ENCODE measurements around the gene ADPRM. TPM values are rescaled to one million over a fixed set of nuclear protein-coding genes. Genes with fewer than 3 reads are reported as not detected.

The ADPRM gene
- total RNA-seq, 4 donors from 2014 or later: 2.8 to 16.2 (median 6.1) TPM

GRCh38 chr17:10651927-10652326 lies 45.5 kb upstream of the ADPRM start:
- Histone ChIP-seq H3K27me3 (no peaks in the 10 kb centered on the region), H3K27ac (no peak overlapping the region), H3K36me3 (no peaks in the 10 kb centered on the region), H3K9me3 (no peaks in the 10 kb centered on the region), H3K4me3 (no peak overlapping the region), H3K4me1 (no peaks in the 10 kb centered on the region)
- 69 to 95% methylated on average over 7 to 9 of the region's 9 CpGs for WGBS, 2 donors (ENCODE audit: low coverage in 1 of 2)
- TF ChIP-seq, protein P1, sequence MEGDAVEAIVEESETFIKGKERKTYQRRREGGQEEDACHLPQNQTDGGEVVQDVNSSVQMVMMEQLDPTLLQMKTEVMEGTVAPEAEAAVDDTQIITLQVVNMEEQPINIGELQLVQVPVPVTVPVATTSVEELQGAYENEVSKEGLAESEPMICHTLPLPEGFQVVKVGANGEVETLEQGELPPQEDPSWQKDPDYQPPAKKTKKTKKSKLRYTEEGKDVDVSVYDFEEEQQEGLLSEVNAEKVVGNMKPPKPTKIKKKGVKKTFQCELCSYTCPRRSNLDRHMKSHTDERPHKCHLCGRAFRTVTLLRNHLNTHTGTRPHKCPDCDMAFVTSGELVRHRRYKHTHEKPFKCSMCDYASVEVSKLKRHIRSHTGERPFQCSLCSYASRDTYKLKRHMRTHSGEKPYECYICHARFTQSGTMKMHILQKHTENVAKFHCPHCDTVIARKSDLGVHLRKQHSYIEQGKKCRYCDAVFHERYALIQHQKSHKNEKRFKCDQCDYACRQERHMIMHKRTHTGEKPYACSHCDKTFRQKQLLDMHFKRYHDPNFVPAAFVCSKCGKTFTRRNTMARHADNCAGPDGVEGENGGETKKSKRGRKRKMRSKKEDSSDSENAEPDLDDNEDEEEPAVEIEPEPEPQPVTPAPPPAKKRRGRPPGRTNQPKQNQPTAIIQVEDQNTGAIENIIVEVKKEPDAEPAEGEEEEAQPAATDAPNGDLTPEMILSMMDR (IDR thresholded peaks at IDR 0.05): no peak
- no peak for TF ChIP-seq POLR2A (IDR thresholded peaks at IDR 0.05)
- no peak for TF ChIP-seq POLR2AphosphoS5 (IDR thresholded peaks at IDR 0.05)
- TF ChIP-seq EP300 (IDR thresholded peaks at IDR 0.05; ENCODE audit: low read depth): no peak
- intact Hi-C loops (cut with DNase I; ENCODE audit: low total_unique reads) (no loop called here), in situ Hi-C loops (cut with MboI; ENCODE audit: low pct_ligation_motif_present in 1 of 4, low pct_unique_long_range_greater_than_20kb in 1 of 4, low sequenced_read_pairs in 3 of 4) (loop anchor here in 2 of 4 donors (10.0 to 25.0 kb wide), 2 partner anchors 90 to 203 kb away; no protein-coding TSS in a partner anchor)
- no peak for DNase-seq

- Histone ChIP-seq H3K27me3 (no peaks in the 10 kb centered on the region), H3K27ac (no peak overlapping the region), H3K36me3 (no peaks in the 10 kb centered on the region), H3K4me3 (no peak overlapping the region), H3K9me3 (no peaks in the 10 kb centered on the region), H3K4me1 (no peaks in the 10 kb centered on the region)
- DNase-seq: no peak
- WGBS, 2 donors (ENCODE audit: low coverage in 1 of 2): 75 to 85% methylated on average over 5 to 10 of the region's 11 CpGs
- intact Hi-C loops (cut with DNase I; ENCODE audit: low total_unique reads) (no loop called here), in situ Hi-C loops (cut with MboI; ENCODE audit: low pct_ligation_motif_present in 1 of 4, low pct_unique_long_range_greater_than_20kb in 1 of 4, low sequenced_read_pairs in 3 of 4) (loop anchor here in 2 of 4 donors (10.0 to 25.0 kb wide), 2 partner anchors 91 to 202 kb away; no protein-coding TSS in a partner anchor)
- TF ChIP-seq POLR2A (IDR thresholded peaks at IDR 0.05) (no peak), POLR2AphosphoS5 (IDR thresholded peaks at IDR 0.05) (no peak), EP300 (IDR thresholded peaks at IDR 0.05; ENCODE audit: low read depth) (no peak)
- TF ChIP-seq, protein P1 (IDR thresholded peaks at IDR 0.05): no peak
These were observed 44.3 kb upstream of the ADPRM start for GRCh38 chr17:10652984-10653659.

DNA sequence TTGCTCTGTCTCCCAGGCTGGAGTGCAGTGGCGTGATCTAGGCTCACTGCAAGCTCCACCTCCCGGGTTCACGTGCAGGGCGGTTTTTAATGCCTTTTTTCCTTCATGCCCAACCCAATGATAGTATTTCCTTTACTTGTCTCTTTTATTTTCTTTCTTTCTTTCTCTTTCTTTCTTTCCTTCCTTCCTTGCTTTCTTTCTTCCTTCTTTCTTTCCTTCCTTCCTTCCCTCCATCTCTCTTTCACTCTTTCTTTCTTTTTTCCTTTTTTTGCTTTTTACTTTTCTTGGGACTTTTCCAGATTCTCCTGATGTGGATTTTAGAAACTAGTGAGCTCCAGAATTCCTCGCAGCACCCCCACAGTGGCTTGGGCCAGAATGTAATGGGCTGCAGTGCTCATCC lies 43.4 kb upstream of the ADPRM start:
- in situ Hi-C loops (cut with MboI; ENCODE audit: low pct_ligation_motif_present in 1 of 4, low pct_unique_long_range_greater_than_20kb in 1 of 4, low sequenced_read_pairs in 3 of 4) (loop anchor here in 2 of 4 donors (10.0 to 25.0 kb wide), 2 partner anchors 92 to 201 kb away; no protein-coding TSS in a partner anchor), intact Hi-C loops (cut with DNase I; ENCODE audit: low total_unique reads) (no loop called here)
- Histone ChIP-seq H3K9me3 (no peaks in the 10 kb centered on the region), H3K4me1 (no peaks in the 10 kb centered on the region), H3K36me3 (no peaks in the 10 kb centered on the region), H3K27me3 (no peaks in the 10 kb centered on the region), H3K27ac (no peak overlapping the region), H3K4me3 (no peak overlapping the region)
- no peak for TF ChIP-seq POLR2AphosphoS5 (IDR thresholded peaks at IDR 0.05)
- TF ChIP-seq POLR2A (IDR thresholded peaks at IDR 0.05): no peak
- WGBS, 2 donors (ENCODE audit: low coverage in 1 of 2): 40 to 75% methylated on average over 1 to 5 of the region's 5 CpGs
- no peak for DNase-seq

- WGBS, 2 donors (ENCODE audit: low coverage in 1 of 2): 79 to 100% methylated on average over 5 to 15 of the region's 15 CpGs
- Histone ChIP-seq H3K27ac (no peak within 1 kb of the TSS), H3K4me1 (no peaks in the 10 kb centered on the region), H3K9me3 (no peaks in the 10 kb centered on the region), H3K36me3 (no peaks in the 10 kb centered on the region), H3K27me3 (no peaks in the 10 kb centered on the region), H3K4me3 (no peak within 1 kb of the TSS)
- no peak for DNase-seq
- in situ Hi-C loops (cut with MboI; ENCODE audit: low pct_ligation_motif_present in 1 of 4, low pct_unique_long_range_greater_than_20kb in 1 of 4, low sequenced_read_pairs in 3 of 4): loop anchor here in 2 of 4 donors (10.0 to 25.0 kb wide), 2 partner anchors 95 to 198 kb away; no protein-coding TSS in a partner anchor
- TF ChIP-seq, protein P1 (IDR thresholded peaks at IDR 0.05): no peak
- TF ChIP-seq EP300 (IDR thresholded peaks at IDR 0.05; ENCODE audit: low read depth) (no peak), POLR2AphosphoS5 (IDR thresholded peaks at IDR 0.05) (no peak), POLR2A (IDR thresholded peaks at IDR 0.05) (no peak)
- intact Hi-C loops (cut with DNase I; ENCODE audit: low total_unique reads): no loop called here
These were observed 40.2 kb upstream of the ADPRM start, which contains the start of gene MYH3 for GRCh38 chr17:10657148-10657547. TSS of gene MYH3 (minus strand) at chr17:10657309. CDS start at chr17:10655064, 2,245 bp downstream.

Measured in transverse colon (tissue), 4 donors.